Heart left ventricle (tissue), 13 donors: Measurements from ENCODE around the gene MFF.

Experiments
- CTCF ChIP-seq, 12 donors: fragments of 200-600 bp; sonication (generic) in 4 of 12; IDR thresholded peaks; one replicate each; pipeline versions ENCODE4 v1.5.0 to v1.8.0; 2018 to 2022; ENCODE audit warnings: antibody characterized with exemption in 12 of 12, mild to moderate bottlenecking in 5 of 12
- POLR2A ChIP-seq, 2 donors: fragments of 450-650 bp; IDR thresholded peaks; one replicate each; pipeline ENCODE4 v1.6.1; 2017; ENCODE audit warnings: antibody characterized with exemption in 2 of 2, mild to moderate bottlenecking in 2 of 2, moderate library complexity in 2 of 2
- donor health status: ischemic (EF 13 %, LVEDD 7.1; RV severe dilation, severe dysfunction).
- donor health status: DM: no; HTN: yes; CAD: no.
- donor health status: DM: no; HTN: no; CAD: no.
- donor health status: ischemic (EF 25% LVEDD 6.9; RV normal size, moderate dysfunction).
- donor health status: ischemic (EF 25% LVEDD 5.7; RV mildly dilated, moderate dysfunction).
- donor health status: ischemic (EF 35%, LVEDD 5.7; RV mildly dilated, moderate dysfunction).
- donor health status: nonischemic (EF 11% LVEDD 7.7; RV severe dilation, severe dysfunction).
- donor health status: DM: yes; HTN: yes; CAD: no.
- donor health status: PGD.
- donor health status: ischemic (EF 29% LVEDD 5.4; RV normal size, mild dysfunction).
- donor health status: nonischemic (EF 23%, LVEDD 6.1; RV moderate dilation, normal function).

GRCh38 chr2:227368574-227368973 lies 43.5 kb downstream of the MFF start:
- TF ChIP-seq CTCF (IDR thresholded peaks at IDR 0.05) (no peak), POLR2A (IDR thresholded peaks at IDR 0.05) (no peak)
